Loucy (cell line): ENCODE results near the gene SUDS3.

Source experiments
- H2AFZ ChIP-seq: fragments of 200-600 bp; sonication (generic); 2 replicates; pipeline ENCODE4 v1.6.0; 2016; ENCODE audit warnings: antibody characterized with exemption, mild to moderate bottlenecking, low read length, moderate library complexity
- H3F3A ChIP-seq: fragments of 200-600 bp; 2 replicates; pipeline ENCODE4 v1.6.0; 2016; ENCODE audit warnings: antibody characterized with exemption, low read depth, mild to moderate bottlenecking
- H3K27me3 ChIP-seq: fragments of 200-600 bp; sonication (generic); 2 replicates; pipeline ENCODE4 v1.6.1; 2014; ENCODE audit warnings: low read length, mild to moderate bottlenecking; ENCODE audit not compliant: insufficient read depth, poor library complexity, severe bottlenecking
- H3K36me3 ChIP-seq: fragments of 200-600 bp; sonication (generic); 2 replicates; pipeline ENCODE4 v1.6.1; 2016; ENCODE audit warnings: low read length; ENCODE audit not compliant: insufficient read depth
- H3K4me1 ChIP-seq: fragments of 200-600 bp; sonication (generic); 2 replicates; pipeline ENCODE4 v1.5.1; 2014; ENCODE audit warnings: low read length, mild to moderate bottlenecking; ENCODE audit not compliant: insufficient read depth, poor library complexity, severe bottlenecking
- H3K4me2 ChIP-seq: fragments of 200-600 bp; sonication (generic); 2 replicates; pipeline ENCODE4 v1.6.0; 2014; ENCODE audit warnings: antibody characterized with exemption, low read length, low read depth, mild to moderate bottlenecking; ENCODE audit not compliant: poor library complexity, severe bottlenecking
- H3K4me3 ChIP-seq: fragments of 200-600 bp; sonication (generic); 2 replicates; pipeline ENCODE4 v1.5.1; 2014; ENCODE audit warnings: low read length, mild to moderate bottlenecking, mixed read lengths; ENCODE audit not compliant: poor library complexity, severe bottlenecking
- H3K79me2 ChIP-seq: fragments of 200-600 bp; sonication (generic); 2 replicates; pipeline ENCODE4 v1.6.1; 2014; ENCODE audit warnings: low read length; ENCODE audit not compliant: insufficient read depth
- H3K9ac ChIP-seq: fragments of 200-600 bp; sonication (generic); 2 replicates; pipeline ENCODE4 v1.6.0; 2014; ENCODE audit warnings: mild to moderate bottlenecking, low read depth, low read length, moderate library complexity; ENCODE audit not compliant: poor library complexity, severe bottlenecking
- H3K9me2 ChIP-seq: fragments of 200-600 bp; sonication (generic); replicated peaks from 2 replicates; pipeline ENCODE4 v1.6.1; 2016; ENCODE audit warnings: low read depth, low read length, mixed read lengths
- H3K9me3 ChIP-seq: fragments of 200-600 bp; sonication (generic); 2 replicates; pipeline ENCODE4 v1.6.1; 2014; ENCODE audit warnings: mild to moderate bottlenecking, antibody characterized with exemption, low read length, low read depth; ENCODE audit not compliant: insufficient read depth
- H4K20me1 ChIP-seq: fragments of 200-600 bp; sonication (generic); 2 replicates; pipeline ENCODE4 v1.6.0; 2014; ENCODE audit warnings: antibody characterized with exemption, low read length, mild to moderate bottlenecking; ENCODE audit not compliant: insufficient read depth, poor library complexity, severe bottlenecking
- EZH2phosphoT487 ChIP-seq: fragments of 200-600 bp; IDR thresholded peaks from 2 replicates; pipeline ENCODE4 v1.6.1; 2018; ENCODE audit warnings: antibody characterized with exemption, mild to moderate bottlenecking, moderate library complexity, borderline replicate concordance
- TF ChIP-seq, protein P1 (sequence below): fragments of 200-600 bp; sonication (generic); conservative IDR thresholded peaks from 2 replicates; pipeline ENCODE4 v1.5.1; 2014; ENCODE audit warnings: mild to moderate bottlenecking, antibody characterized with exemption, low read length

SUDS3 gene

DNA sequence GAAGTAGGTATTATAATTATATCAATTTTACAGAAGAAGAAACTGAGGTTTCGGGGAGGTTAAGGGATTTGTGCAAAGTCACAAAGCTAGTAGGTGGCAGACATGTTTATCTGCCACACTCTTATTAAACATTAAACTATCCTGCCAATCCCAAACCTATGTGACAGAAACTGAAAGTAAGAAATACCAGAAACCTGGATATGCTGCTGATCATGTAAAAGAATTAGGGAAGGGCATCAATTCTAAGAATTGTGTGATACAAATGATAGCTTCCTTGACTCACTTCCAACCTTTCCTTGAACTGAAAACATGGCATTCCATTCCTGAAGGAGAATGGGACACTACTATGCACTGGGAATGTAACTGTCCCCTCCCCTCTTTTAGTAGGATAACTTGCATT is 20.5 kb upstream of the SUDS3 start:
- Histone ChIP-seq H3K36me3 (no peaks in the 10 kb centered on the region), H4K20me1 (peaks cover 45% of the 10 kb centered on the region), H3K27me3 (no peaks in the 10 kb centered on the region), H2AFZ (no peak overlapping the region), H3K4me1 (peaks cover 56% of the 10 kb centered on the region), H3K9me2 (no peaks in the 10 kb centered on the region), H3K4me3 (peak overlapping the region; percentile 83), H3K9ac (peak overlapping the region; percentile 83), H3K9me3 (no peaks in the 10 kb centered on the region; the same call in 1 of the 2 replicates), H3K4me2 (peak overlapping the region; percentile 93), H3F3A (0 out of 2 replicates have a peak, but pooled peaks cover 2% of the 10 kb centered on the region), H3K79me2 (peaks cover 97% of the 10 kb centered on the region)
- TF ChIP-seq EZH2phosphoT487, result no peak
- TF ChIP-seq, protein P1, sequence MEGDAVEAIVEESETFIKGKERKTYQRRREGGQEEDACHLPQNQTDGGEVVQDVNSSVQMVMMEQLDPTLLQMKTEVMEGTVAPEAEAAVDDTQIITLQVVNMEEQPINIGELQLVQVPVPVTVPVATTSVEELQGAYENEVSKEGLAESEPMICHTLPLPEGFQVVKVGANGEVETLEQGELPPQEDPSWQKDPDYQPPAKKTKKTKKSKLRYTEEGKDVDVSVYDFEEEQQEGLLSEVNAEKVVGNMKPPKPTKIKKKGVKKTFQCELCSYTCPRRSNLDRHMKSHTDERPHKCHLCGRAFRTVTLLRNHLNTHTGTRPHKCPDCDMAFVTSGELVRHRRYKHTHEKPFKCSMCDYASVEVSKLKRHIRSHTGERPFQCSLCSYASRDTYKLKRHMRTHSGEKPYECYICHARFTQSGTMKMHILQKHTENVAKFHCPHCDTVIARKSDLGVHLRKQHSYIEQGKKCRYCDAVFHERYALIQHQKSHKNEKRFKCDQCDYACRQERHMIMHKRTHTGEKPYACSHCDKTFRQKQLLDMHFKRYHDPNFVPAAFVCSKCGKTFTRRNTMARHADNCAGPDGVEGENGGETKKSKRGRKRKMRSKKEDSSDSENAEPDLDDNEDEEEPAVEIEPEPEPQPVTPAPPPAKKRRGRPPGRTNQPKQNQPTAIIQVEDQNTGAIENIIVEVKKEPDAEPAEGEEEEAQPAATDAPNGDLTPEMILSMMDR, result no peak

DNA sequence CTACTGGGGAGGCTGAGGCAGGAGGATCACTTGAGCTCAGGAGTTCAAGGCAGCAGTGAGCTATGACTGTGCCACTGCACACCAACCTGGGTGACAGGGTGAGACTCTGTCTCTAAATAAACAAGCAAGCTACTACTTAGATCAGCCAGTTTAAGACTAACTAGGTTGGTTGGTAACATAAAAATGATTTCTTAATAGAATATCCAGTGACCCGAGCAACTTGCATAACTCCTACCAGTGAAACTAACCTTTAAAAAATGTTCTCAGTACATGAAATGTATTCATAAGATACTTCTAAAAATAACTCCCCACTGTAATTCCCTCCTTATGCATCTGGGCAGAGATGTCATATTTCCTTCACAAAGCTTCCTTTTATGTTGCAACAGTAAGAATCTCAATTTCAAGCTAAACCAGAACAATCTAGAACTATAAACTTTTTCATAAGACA is 19.5 kb upstream of the SUDS3 start:
- H3K9me2 ChIP-seq, result no peaks in the 10 kb centered on the region
- H3F3A ChIP-seq, result 0 out of 2 replicates have a peak, but pooled peaks cover 2% of the 10 kb centered on the region
- H3K4me1 ChIP-seq, result peaks cover 54% of the 10 kb centered on the region
- H4K20me1 ChIP-seq, result peaks cover 41% of the 10 kb centered on the region
- no peaks in the 10 kb centered on the region for H3K27me3 ChIP-seq
- no peak overlapping the region for H2AFZ ChIP-seq
- H3K79me2 ChIP-seq, result peaks cover 97% of the 10 kb centered on the region
- H3K9me3 ChIP-seq, result no peaks in the 10 kb centered on the region; the same call in 1 of the 2 replicates
- no peaks in the 10 kb centered on the region for H3K36me3 ChIP-seq
- no peak for TF ChIP-seq EZH2phosphoT487
- TF ChIP-seq, protein P1, result no peak
- peak overlapping the region; percentile 83 for H3K9ac ChIP-seq
- peak overlapping the region; percentile 93 for H3K4me2 ChIP-seq
- H3K4me3 ChIP-seq, result peak overlapping the region; percentile 83

DNA sequence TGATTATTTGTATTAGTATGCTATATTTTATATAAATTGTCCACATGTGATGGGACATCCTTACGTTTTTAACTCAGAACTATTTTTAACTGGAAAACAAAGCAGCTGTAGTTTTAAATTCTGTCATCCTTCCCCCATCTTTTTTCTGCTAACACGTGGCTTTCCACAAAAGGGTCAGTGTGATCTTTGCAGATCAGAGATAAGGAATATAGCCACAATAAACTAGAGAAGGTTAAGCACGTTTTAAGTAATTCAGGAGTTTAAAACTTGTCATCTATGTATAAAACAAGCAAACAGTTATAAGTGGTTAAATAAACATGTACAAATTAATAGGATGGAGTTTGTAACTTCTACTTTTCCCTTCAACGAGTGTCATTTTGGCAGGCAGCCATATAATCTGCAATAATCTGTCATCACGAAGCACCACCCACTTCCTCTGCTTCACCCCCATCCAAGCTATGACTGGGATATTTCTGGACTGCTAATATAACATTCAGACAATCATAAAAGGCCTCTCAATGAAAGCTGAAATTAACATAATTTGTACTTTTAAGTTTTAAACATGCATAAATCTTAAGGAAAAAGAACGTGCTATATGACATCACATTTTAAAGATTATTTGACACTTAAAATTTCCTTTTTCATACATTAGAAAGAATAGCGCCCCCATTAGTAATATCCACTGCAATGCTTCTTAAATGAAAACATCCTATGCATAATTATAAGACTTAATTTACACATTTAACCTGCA is 18.9 kb upstream of the SUDS3 start:
- Histone ChIP-seq H3K4me3 (peak overlapping the region; percentile 83), H2AFZ (no peak overlapping the region), H4K20me1 (peaks cover 41% of the 10 kb centered on the region), H3K4me2 (peak overlapping the region; percentile 93), H3F3A (0 out of 2 replicates have a peak, but pooled peaks cover 2% of the 10 kb centered on the region), H3K36me3 (no peaks in the 10 kb centered on the region), H3K4me1 (peaks cover 54% of the 10 kb centered on the region), H3K9me3 (no peaks in the 10 kb centered on the region; the same call in 1 of the 2 replicates), H3K27me3 (no peaks in the 10 kb centered on the region), H3K9ac (peak overlapping the region; percentile 83), H3K9me2 (no peaks in the 10 kb centered on the region), H3K79me2 (peaks cover 97% of the 10 kb centered on the region)
- TF ChIP-seq EZH2phosphoT487, result no peak
- TF ChIP-seq, protein P1, result peak; percentile 93
